Stimulated activated CD8-positive, alpha-beta memory T cell treated with anti-CD3 and anti-CD28 coated beads, Interleukin-7, amount 100 ng/mL, for 48 hours (primary cell): Measurements from ENCODE around the gene CRYBG2.
A peak's percentile ranks its signal among the peaks of the same experiment; 100 is the strongest.
"Not testable (repeated sequence)": the region's sequence is repeated elsewhere in the genome, so short reads cannot be mapped to it uniquely, and the experiment has no call there.

Experiments
- DNase-seq, 2 donors: peaks; one replicate each; pipeline ENCODE4 v3.0.0-alpha.2; 2020; ENCODE audit warnings: low read depth in 1 of 2; ENCODE audit errors: extremely low read depth in 1 of 2

CRYBG2 gene

DNA sequence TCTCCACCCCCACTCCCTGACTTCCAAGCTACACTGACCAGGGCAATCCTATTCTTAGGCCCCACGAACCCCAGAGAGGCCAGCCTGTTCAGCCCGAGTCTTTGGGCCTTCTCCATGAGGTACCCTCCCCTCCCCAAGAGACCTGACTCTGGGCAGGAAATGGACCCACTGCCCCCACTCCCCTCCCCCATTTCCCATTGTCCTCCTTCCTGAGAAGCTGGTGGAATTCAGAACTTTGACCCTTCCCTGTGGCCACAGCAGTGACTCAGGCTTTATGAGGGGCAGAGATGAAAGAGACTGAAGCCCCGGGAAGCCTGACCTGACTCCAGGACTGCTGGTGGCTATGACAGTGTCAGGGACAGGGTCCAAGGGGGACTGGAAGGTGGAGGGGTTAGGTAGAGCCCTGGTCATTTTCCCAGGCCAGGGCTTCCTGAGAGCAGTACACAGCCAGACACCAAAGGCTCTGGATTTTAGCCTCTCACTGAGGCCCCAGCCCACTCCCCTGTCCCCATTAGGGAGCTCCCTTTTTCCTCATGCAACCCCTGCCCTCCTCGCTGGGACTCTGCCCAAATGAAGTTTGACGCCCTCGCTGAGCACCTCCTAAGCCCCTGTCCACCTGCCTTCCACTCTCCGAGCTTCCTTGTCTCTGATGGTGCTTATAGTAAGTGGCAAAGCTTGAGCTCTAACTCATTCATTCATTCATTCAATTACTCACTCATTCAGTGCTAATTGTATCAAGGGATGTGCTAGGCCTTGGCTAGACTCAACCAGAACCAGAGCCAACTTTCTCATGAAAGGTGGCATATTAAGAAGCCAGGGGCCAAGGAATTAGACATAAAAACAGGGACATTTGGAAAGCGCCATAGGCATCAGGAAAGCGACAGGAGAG, 3.0 kb downstream of the CRYBG2 start:
- no peak for DNase-seq

DNA sequence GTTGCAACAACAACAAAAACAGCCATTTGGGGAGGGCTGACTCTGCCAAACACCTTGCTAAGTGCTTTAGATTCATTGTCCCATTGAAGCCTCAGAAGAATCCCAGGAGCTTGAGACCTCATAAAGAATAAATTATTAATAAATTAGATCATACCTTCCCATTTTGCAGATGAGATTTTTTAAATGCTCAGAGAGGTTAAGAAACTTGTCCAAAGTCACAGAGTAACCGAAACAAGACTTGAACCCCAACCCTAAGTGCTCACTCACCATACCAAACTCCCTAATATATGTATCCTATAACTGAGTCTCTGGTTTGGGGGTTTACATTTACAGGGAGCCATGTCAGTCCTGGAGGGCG, 3.6 kb downstream of the CRYBG2 start:
- DNase-seq, result no peak

DNA sequence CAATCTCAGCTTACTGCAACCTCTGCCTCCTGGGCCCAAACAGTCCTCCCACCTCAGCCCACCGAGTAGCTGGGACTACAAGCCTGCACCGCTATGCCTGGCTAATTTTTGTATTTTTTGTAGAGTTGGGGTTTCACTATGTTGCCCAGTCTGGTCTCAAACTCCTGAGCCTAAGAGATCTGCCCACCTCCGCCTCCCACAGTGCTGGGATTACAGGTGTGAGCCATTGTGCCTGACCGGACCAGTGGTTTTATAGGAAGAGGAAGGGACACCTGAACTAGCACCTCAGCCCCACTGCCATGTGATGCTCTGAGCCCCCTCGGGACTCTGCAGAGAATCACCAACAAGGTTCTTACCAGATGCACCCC, 4.1 kb downstream of the CRYBG2 start:
- DNase-seq, result no peak

DNA sequence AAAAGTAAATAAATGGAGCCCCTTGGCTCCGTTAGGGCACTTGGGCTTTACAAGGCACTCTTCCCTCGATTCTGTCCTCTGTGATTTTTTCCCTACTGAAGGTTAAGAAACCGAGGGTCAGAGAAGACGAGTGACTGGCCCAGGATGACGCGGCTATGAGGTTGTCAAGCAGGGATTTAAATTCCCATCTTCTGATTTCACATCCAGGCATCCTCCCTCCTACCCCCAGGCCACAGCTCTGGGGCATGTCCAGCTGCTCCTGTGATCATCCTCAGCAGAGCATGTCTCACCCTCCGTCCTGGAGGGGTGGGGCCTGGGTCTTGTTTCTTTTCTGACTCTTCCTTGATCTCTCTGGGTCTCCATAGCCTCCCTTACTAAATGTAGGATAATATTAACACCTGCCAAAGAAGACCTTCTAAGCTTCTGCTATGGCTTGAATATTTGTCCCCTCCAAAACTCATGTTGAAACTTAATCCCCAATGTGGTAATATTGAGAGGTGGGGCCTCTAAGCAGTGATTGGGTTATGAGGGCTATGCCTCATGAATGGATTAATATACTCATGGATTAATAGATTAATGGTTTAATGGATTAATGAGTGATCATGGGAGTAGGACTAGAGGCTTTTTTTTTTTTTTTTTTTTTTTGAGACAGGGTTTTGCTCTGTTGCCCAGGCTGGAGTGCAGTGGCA, 4.6 kb downstream of the CRYBG2 start:
- DNase-seq, result no peak

DNA sequence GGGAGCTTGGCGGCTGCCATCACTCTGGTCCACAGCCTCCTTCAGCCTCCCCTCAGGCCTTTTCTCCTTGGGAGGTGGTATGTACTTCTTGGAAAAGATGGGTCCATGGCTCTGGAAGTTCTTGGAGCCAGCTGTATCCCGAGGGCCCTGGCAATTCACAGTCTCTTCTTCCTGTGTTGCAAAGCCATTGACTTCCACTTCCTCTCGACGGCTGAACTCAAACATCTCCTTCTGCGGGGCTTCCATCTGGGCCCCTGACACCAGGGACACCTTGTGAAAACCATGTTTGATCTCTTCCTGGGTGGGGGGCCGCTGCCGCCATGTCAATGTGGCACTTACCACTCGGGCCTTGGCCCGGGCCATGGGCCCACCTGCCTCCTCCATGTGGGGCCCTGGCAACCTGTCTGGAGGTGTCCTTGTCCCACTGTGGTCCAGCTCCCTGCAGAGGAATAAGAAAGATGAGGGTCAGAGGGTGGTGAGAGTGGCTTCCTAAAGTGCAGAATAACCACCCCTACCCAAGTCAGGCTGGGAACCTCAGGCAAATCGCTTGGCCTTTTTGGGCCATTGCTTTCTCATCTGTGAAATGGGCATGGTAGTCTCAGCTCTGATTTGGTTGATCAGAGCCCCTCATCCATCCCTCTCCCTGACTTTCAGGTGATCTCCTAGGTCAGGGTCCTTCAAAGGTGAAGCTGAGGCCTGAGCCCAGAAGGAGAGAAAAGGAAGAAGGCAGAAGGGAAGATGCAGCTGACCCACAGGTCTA, 7.5 kb downstream of the CRYBG2 start:
- DNase-seq, result no peak

DNA sequence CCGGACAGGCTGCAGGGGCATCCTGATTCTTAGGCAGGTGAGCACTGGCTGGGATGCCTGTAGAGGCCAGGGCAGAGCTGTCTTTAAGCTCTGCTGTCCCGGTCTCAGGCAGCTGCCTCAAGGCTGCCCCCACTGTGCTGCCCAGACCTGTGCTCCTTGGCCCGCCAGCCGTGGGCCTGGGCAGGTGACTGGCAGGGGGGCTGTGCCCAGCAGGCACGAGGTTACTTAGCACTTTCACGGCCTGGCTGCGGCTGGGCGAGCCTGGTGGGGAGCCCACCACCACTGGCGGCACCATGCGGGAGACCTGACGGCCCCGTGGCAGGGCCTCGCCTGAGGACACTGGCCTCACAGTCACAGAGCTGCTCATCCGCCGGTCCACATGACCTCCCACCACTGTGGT, 8.2 kb downstream of the CRYBG2 start:
- no peak for DNase-seq

DNA sequence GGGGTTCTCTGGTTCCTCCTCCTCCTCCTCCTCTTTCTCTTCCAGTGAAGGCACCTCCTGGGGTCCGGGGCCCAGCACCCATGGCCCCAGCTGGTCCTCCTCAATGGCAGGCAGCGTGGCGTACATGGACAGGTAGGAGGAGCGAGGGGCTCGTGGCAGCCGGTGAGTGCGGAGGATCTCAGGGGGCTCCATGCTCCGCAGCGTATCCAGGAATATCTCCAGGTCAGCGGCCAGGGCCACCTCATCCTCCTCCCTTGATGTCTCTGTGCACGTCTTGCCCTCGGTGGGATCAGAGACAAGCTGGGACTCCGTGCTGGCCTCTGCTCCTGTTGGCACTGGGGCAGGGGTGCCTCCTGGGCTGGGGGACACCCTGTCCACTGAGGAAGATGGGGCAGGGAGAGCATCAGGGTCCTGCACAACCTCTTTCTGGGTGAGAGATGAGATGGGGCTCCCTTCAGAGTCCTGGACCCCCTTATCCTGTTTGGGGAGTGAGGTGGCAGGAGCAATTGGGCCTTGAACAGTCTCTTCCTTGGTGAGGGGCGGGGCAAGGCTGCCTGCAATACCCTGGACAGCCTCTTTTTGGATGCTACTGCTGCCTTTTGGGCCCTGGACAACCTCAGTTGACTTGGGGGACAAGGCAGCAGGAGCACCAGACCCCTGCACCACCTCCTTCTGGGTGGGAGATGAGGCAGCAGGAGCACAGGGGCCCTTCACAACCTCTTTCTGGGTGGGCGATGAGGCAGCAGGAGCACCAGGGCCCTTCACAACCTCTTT, 9.6 kb downstream of the CRYBG2 start:
- DNase-seq, result no peak

DNA sequence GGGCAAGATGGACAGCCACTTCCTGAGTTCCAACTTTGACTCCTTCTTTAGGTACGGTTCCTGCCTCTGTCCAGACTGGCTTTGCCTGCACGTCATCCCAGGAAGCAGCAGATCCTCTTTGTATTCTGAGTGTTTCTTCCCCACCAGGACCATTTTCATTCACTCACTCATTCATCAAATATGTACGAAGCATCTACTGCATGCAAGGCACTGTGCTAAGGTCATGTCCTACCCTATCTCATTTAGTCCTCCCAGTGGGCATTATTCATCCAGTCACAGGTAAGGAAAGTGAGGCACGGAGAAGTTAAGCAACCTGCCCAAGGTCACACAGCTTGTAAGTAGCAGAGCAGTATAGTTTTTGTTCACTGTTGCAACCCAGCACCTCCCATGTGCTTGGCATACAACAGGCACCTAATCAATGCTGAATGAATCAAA, 13.9 kb downstream of the CRYBG2 start:
- no peak for DNase-seq

DNA sequence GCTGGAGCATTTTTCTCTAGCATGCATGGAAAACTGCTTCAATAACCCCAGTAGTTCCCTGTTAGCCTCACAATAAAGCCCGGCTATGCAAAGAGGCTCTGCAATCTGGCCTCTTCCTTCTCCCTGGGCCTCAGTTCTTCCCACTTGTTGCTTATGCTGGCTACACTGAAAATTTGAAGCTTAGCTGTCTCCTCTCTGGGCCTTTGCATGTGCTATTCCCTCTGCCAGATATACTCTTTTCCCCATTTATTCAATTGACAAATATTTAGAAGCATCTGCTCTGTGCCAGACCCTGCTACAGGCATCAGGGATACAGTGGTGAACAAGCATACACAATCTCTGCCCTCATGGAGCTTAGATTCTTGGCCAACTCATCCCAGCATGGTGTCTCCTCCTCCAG, 15.3 kb downstream of the CRYBG2 start:
- no peak for DNase-seq

DNA sequence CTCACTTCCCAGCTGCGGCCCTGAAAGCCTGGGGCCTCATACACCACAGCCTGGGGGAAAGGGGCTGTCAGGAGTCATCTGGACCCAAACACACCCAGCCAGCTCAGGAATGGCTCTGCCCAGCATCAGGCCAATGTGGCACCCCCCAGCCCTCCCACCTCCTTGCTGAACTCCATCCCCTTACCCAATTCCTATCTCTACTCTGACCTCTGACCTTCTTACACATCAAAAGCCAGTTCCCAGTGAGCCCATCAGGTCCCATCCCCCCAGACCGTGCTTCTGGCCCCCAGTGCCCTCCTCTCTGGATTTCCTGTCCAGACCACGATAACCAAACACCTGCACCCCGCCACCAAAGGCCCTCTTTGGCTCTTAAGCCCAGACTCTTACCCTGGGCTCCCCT, 16.3 kb downstream of the CRYBG2 start:
- no peak for DNase-seq

DNA sequence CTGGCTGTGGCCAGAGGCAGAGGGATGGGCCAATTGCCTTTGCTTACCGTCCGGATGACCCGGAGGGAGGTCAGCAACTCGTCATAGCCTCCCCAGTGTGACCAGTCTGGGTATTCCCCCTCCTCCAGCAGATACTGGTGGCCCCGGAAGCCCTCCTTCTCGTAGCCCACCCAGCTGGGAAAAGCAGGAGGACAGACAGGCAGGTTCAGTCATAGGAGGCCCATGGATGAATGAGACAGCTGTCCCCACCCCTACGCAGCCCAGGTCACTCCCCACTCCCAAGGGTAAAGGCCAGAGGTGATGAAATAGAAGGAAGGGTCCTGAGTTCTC, 16.8 kb downstream of the CRYBG2 start:
- no peak for DNase-seq

DNA sequence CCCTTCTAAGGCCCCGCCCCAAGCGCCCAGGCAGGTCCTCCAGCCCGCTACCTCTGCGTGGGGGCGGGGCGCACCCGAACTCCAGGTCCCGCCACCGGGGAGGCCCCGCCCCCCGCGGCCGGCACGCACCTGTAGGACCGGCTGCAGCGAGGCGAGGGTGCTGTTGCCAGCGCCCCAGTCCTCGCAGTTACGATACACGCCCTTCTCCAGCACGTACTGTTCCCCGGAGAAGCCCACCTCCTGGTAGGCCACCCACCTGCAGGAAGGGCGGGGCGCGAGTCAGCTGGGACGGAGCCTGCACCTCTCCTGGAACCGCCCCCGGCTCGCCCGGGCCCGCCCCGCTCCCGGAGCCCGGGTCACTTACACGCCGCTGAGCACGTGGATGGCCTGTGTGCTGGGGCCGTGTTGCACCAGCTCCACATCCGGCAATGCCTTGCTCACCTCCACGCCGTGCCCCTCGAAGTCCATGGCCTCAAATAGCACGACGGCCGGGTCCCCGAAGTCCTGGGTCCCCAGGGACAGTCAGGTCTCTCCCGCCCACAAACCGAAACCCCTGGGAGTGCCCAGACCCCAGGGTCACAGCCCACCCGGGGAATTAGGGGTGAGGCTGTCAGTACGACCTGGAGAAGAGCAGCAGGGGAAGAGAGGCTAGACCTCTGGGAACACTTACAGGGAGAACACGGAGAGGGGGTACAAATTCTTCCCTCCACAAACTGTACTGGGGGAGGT, 17.3 kb downstream of the CRYBG2 start:
- peak in 1 of 2 donors; percentile 77 for DNase-seq

DNA sequence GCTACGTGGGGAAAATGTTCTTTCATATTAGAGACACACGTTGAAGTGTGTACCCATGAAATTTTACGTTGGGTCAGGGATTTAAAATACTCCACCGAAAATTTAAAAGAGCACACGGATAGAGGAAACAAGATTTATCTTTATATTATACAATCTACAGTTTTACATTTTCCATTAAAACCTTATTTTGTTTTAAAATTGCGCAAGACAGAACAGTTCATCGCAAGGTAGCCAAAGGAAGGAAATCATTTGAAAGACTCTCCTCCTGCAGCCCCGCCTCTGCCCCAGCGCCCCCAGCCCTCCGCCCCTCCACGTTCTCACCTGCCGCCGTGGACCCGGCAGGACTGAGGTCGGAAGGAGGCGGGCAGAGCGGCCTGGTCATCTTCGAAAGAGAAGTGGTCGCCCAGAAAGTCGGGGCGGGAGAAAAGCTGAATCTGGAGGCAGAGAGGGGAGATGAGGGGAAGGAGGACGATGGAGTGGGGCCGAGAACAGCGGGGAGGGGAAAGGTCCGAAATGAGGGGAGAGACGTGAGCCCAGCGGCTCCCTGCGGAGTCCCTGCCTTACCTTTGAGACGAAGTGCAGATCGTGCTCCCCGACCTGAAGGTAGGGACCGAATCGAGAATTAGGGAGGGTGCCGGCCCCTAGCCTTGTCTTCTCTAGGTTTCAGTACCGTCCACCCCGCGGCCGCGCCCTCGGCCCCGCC, 18.0 kb downstream of the CRYBG2 start:
- DNase-seq, result no peak

DNA sequence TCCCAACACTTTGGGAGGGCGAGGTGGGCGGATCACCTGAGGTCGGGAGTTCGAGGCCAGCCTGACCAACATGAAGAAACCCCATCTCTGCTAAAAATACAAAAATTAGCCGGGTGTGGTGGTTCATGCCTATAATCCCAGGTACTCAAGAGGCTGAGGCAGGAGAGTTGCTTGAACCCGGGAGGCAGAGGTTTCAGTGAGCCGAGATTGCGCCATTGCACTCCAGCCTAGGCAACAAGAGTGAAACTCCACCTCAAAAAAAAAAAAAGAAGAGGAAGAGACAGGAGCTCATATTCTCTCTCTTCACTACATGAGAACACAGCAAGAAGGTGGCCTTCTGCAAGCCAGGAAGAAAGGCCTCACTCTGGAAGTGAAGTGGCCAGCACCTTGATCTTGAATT, 20.6 kb downstream of the CRYBG2 start:
- not testable (repeated sequence) for DNase-seq

DNA sequence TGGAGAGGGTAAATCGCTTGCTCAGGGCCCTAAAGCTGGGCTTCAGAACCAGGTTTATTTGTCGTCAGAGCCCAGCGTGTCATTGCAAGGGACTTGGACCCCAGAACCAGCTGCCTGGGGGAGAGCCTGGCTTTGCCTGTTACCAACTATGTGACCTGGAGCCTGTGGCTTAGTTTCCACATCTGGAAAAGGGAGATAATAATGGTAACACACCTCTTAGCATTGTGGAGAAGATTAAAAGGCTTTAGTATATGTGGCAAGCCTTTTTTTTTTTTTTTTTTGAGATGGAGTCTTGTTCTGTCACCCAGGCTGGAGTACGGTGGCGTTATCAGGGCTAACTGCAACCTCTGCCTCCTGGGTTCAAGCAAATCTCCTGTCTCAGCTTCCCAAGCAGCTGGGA, 23.7 kb downstream of the CRYBG2 start:
- no peak for DNase-seq

DNA sequence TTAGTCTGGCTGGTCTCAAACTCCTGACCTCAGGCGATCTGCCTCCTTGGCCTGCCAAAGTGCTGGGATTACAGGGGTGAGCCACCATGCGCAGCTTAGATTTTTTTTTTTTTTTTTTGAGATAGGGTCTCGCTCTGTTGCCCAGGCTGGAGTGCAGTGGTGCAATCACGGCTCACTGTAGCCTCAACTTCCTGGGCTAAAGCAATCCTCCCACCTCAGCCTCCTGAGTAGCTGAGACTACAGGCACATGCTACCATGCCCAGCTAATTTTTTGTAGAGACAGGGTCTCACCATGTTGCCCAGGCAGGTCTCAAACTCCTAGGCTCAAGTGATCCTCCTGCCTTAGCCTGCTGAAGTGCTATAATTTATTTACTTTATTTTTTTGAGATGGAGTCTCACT, 24.6 kb downstream of the CRYBG2 start:
- DNase-seq, result not testable (repeated sequence)

DNA sequence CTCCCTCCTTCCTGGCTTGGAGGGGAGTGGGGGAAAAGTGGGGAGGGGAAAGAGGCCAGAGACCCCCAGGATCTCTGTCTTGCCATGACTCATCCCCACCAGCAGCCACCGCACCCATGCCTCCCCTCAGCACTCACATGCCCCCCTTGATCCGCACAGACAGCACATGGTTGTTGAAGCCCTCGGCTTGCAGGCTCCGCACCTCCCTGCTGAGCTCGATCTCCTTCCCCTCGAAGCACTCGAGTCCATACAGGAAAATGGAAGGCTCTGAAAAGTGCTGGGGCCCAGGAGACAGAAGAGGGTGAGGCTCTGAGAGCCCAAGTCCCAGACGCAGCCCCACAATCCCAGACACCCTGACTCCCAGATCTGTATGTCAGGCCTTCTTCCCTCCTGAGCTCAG, 25.3 kb downstream of the CRYBG2 start:
- no peak for DNase-seq

DNA sequence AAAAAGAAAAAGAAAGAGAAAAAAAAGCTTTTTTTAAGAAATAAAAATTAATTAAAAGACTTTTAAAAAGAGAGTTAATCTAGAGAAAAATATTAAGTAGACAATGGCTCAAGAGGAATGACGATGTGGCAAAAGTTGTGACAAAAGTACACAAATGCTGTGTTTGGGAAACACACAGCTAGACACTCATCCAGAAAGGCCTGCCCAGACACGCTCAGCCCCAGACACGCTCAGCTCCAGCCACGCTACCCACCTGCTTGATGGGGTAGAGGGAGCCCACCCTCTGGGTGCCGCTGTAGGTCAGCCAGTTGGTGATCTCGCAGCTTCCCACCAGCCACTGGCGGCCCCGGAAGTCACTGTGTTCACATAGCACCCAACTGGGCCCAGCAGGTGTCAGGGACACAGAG, 26.0 kb downstream of the CRYBG2 start:
- DNase-seq, result no peak

DNA sequence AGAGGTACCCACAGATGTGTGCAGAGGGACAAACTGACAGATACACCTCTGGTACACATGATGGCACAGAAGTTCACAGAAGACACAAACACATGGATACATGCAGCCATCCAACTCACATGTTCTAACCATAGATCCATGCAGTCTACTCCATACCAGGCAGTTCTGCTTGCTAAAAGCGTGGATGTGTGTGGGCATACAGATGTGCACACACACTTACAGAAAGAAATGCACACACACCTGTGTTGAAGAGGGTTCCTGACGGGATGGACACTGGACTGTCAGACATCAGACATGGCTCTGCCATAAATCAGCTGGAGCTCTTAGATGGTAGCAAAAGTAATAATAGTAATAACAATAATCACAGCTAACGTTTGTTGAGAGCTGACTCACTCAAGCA, 29.4 kb downstream of the CRYBG2 start:
- no peak for DNase-seq

DNA sequence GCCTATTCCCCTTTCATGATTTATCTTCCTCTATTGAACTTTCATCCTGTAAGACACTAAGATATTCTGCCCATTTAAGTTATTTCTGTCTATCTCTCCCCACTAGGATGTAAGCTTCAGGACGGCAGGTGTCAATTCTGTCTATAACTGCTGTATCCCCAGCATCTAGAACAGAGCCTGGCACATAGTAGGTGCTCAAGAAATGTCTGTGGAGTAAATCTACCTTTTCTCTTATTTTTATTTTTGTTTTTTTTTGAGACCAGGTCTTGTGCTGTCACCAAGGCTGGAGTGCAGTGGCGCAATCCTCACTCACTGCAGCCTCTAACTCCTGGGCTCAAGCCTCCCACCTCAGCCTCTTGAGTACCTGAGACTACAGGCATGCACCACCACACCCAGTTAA, 30.5 kb downstream of the CRYBG2 start:
- no peak for DNase-seq
